Measurements from ENCODE around the gene TMEM106C.
A peak's percentile ranks its signal among the peaks of the same experiment; 100 is the strongest.

TMEM106C gene, protein sequence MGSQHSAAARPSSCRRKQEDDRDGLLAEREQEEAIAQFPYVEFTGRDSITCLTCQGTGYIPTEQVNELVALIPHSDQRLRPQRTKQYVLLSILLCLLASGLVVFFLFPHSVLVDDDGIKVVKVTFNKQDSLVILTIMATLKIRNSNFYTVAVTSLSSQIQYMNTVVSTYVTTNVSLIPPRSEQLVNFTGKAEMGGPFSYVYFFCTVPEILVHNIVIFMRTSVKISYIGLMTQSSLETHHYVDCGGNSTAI

DNA sequence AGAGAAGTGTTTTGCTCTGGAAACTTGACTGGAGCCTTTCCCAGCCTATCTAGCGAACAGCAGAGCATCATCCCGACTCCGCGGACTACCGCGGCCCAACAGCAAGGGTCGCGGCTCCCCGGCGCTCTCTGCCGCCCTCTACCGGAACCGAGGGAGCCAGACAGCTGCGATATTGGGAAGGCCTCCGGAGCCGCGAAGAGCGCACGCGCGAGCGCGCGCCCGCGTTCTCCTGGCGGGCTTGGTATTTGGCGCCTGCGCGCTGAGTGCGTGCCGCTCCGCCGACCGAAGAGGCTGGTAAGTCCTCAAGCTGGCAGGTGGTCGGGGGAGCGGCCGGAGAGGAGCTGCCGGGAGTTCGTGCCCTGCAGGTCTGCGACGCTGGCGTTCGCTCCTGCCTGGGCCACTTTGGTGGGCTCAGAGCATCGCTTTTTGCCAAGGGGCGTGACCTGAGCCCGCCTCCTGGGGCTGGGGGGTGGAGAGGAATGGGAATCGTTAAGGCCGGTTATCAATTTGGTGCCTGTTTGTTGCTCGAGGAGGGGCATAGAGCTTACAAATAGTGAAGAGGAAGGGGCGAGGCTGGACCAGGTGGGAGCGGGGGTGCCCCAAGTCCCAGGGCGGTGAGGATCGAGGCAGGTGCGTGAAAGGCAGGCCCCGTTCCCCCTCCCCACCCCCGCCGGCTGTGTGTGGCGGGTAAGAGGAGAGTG is at the start of gene TMEM106C:
Gene TMEM106C (plus strand): TSS at position 257 of the 701 bp plus-strand sequence. CDS start 641 bp downstream, outside the sequence.
- DNase-seq: peak; percentile 22 to 58

DNA sequence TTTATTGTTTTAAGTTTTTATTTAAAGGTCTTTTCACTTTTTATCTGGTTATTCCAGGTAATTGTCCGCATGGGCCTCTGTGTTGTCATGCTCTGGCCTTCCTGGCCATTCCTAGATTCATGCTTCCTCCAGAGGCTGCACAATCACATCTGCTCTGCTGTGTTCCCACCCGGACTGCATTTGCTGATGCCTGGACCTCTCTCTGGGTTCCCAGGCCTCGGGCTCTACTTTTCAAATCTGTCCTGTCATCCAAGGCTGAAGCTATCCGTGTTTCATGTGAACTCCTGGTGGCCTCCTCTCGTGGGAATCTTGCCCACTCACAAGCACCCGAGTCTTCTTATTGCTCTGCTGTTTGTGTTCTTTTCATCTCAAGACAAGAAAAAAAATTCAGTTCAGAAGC is 42.5 kb upstream of the TMEM106C start:
- no peak for DNase-seq

DNA sequence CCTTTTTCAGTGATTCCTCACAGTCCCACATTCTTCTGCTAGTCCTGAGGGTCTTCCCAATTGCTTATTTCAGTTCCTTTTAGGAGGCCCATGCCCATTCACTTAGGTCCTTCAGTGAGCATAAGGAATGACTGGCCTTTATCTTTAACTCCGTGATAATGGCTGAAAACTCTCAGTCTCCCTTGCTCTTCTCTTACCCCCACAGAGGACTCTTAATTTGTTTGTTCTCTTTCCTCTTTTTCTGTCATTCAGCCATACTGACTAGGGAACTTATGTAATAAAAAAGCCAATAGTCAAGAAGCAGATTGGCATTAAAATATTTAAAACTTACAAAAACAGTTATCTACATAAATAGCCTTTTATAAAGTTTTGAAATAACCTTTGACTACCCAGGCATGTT is 41.5 kb upstream of the TMEM106C start:
- DNase-seq: no peak

DNA sequence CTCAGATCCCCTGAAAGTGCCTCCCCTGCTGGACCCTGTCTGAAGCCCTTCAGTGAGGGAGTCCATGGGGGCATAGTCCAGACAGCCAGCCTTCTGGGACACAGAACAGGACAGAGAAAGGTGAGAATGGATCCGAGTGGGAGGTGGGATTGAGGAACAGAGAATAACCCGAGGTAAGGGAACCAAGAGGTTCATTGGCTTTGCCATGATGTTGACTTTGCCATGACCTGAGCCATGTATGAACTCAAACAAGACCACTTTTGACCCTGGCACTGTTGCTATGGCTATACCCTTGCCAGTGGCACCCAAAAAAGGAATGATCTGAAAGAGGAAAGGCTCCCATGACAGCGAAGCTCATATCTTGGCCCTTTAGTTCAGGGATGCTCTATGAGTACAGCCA is 36.0 kb upstream of the TMEM106C start:
- no peak for DNase-seq

GRCh38 chr12:47930634-47931033 is 32.8 kb upstream of the TMEM106C start:
- DNase-seq: no peak

- DNase-seq: no peak
Measured at GRCh38 chr12:47931187-47931586, 32.2 kb upstream of the TMEM106C start.

GRCh38 chr12:47935184-47935583 is 28.2 kb upstream of the TMEM106C start:
- no peak for DNase-seq

- DNase-seq: no peak
Measured at GRCh38 chr12:47938093-47938492, 25.3 kb upstream of the TMEM106C start.

- DNase-seq: no peak
Measured at GRCh38 chr12:47938594-47938993, 24.8 kb upstream of the TMEM106C start.

DNA sequence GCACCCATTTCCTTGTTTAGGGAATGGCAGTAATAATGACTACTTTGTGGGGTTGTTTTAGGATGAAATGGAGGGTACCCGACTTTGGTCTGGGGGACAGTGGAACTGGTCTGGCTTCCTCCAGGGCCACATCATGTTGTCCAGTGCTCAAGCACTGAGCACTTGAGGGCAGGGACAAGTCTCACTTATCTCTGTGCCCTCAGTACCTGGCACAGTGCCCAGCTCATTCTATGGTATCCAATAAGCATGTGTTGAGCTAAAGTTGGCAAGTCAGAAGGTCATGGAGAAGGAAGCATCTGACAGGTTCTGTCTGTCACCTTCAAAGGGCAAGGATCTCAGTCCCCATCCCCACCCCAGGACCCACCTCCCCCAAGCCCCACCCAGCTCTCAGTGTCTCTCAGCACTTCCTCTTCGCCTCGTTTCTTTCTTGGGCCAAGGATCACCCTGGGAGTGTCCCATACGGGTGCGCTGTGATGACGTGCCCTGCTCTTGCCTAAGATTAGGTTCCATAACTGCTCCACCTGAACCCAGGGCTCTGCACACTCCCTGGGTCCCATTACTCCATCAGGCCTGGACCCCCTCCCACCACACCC is 24.3 kb upstream of the TMEM106C start:
- DNase-seq: no peak

DNA sequence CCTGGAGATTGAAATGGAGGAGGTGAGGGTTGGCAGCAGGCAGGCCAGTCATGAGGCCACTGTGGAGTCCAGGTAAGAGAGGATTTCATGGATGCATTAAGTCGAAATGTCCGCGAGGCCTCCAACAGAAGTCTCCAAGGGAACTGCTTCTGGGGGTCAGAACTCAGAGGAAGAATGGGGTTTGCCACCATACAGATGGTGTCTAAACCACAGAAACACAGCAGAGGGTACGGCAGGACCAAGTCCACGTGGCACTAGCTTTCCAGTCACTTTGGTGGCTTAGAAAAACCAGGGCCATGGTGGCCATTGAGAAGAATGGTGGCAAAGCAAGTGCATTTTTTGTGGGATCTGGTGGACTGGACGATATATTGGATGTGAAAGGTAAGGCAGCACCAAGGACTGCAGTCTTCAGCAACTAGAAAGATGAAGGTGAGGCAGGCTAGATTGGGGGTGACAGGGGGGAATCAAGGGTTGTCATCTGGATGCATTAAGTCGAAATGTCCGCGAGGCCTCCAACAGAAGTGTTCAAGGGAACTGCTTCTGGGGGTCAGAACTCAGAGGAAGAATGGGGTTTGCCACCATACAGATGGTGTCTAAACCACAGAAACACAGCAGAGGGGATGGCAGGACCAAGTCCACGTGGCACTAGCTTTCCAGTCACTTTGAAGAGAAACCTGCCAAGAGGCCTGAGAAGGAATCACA is 22.5 kb upstream of the TMEM106C start:
- DNase-seq: no peak

GRCh38 chr12:47941475-47941780 is 22.0 kb upstream of the TMEM106C start:
- no peak for DNase-seq

DNA sequence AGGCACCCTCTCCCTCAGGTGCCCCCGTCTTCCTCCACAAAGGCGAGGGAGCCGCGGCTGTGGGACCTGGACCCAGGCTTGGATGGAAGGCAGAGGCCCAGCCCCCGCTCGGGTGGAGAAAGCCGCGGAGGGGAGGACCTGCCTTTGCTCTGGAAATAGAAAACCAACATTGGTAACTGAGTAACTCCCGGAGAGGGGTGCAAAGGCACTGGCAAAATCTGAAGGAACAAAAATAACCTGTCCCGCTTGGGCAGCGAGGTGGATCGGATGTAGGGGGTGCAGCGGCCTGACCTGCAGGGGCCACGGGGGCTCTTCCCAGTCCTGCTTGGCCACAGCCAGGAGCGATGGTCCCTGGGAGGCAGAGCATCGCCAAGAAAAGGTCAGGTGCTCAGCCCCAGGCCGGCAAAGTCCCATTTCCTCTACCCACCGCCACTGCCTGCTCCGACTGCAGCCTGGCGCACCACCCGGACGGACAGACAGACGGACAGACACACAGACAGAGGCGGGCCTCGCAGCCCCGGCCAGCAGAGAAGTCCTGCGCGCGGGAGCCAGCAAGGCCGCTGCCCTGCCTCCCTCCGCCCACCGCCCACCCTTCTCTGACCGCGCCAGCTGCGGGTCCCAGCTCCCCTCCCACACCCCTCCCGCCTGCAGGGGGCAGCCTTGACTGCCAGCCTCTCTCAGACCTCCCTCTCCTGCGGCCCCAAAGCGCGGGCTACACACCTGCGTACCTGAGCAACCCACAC is 21.4 kb upstream of the TMEM106C start:
- no peak for DNase-seq

GRCh38 chr12:47942614-47943225 is 20.7 kb upstream of the TMEM106C start:
- DNase-seq: no peak

DNA sequence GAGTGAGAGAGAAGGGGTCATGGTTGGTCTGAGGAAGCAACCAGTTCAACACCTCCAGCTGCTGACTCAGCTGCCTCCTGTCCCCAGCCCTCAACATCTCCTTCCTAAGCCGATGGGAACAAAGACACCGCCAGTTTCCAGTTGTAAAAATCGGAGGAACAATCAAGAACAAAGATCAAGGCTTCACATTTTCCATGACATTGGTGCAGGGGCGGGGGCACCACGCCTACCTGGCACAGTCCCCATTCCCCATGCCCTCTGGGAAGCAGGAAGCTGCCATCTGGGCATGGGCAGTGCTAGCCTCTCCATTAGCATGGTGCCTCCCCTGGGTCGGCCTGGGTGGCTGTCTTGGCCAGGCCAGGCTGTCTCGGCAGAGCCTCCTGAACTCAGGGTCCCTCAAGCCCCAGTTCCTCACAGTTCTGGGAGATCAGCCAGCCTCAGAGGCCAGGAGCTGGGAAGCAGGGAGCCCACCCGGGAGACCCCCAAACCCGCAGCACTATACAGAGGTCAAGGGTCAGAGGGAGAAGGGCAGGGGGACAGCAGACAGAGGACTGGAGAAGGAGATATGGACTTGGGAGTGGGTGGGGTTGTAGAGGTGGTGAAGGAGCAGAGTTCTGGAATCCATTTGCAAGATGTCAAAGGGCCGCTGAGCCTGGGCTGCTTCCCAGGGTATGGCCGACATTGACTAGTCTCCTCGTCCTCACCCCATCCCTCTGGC is 19.6 kb upstream of the TMEM106C start:
- no peak for DNase-seq

GRCh38 chr12:47944685-47945340 is 18.6 kb upstream of the TMEM106C start:
- no peak for DNase-seq

GRCh38 chr12:47945341-47945728 is 18.1 kb upstream of the TMEM106C start:
- no peak for DNase-seq

GRCh38 chr12:47946413-47947323 is 16.7 kb upstream of the TMEM106C start:
- DNase-seq: no peak

- DNase-seq: no peak
Measured at GRCh38 chr12:47947341-47947740, 16.1 kb upstream of the TMEM106C start.

Measured in cerebellar nuclear complex (tissue), 1 donor.